ENCODE data around the gene TMEM254.

- TF ChIP-seq CTCF (IDR thresholded peaks at IDR 0.05) (no peak), POLR2A (IDR thresholded peaks at IDR 0.05) (no peak), EP300 (IDR thresholded peaks at IDR 0.05) (no peak)
Observed at GRCh38 chr10:80055760-80056159, 22.7 kb upstream of the TMEM254 start.
